Liver (tissue), 9 donors: ENCODE results near the gene GPR6. TPM values are rescaled to one million over a fixed set of nuclear protein-coding genes. Genes with fewer than 3 reads are reported as not detected.

Source experiments
- DNase-seq: peaks from one replicate; pipeline ENCODE4 v3.0.0-alpha.2; 2017; ENCODE audit warnings: low spot score
- H3K27ac ChIP-seq, 2 donors: one replicate each; pipeline ENCODE4 v1.7.0; 2013; ENCODE audit warnings: inconsistent platforms in 2 of 2, low read length in 2 of 2, control low read depth in 1 of 2, low read depth in 1 of 2, mild to moderate bottlenecking in 1 of 2
- H3K27me3 ChIP-seq, 4 donors: one replicate each; pipeline versions ENCODE4 v1.6.1 to v1.7.0; 2013; ENCODE audit warnings: low read length in 3 of 4, inconsistent platforms in 1 of 4, mild to moderate bottlenecking in 1 of 4, moderate library complexity in 1 of 4; ENCODE audit not compliant: control insufficient read depth in 4 of 4, insufficient read depth in 4 of 4
- H3K36me3 ChIP-seq, 4 donors: one replicate each; pipeline versions ENCODE4 v1.6.1 to v1.7.0; 2013; ENCODE audit warnings: low read length in 3 of 4, mild to moderate bottlenecking in 3 of 4, low read depth in 1 of 4, moderate library complexity in 1 of 4; ENCODE audit not compliant: control insufficient read depth in 4 of 4, insufficient read depth in 3 of 4
- H3K4me1 ChIP-seq, 4 donors: one replicate each; pipeline versions ENCODE4 v1.6.1 to v1.7.0; 2013; ENCODE audit warnings: low read length in 3 of 4, mild to moderate bottlenecking in 3 of 4, moderate library complexity in 1 of 4; ENCODE audit not compliant: control insufficient read depth in 4 of 4, insufficient read depth in 4 of 4
- H3K4me3 ChIP-seq, 3 donors: one replicate each; pipeline versions ENCODE4 v1.6.1 to v1.7.0; 2013; ENCODE audit warnings: low read length in 3 of 3, control low read depth in 1 of 3, low read depth in 1 of 3, mild to moderate bottlenecking in 1 of 3
- H3K9ac ChIP-seq, 2 donors: one replicate each; pipeline ENCODE4 v1.7.0; 2013; ENCODE audit warnings: low read length in 2 of 2, mild to moderate bottlenecking in 2 of 2, moderate library complexity in 2 of 2, control low read depth in 1 of 2, low read depth in 1 of 2
- H3K9me3 ChIP-seq, 4 donors: one replicate each; pipeline versions ENCODE4 v1.6.1 to v1.7.0; 2013; ENCODE audit warnings: low read length in 3 of 4; ENCODE audit not compliant: control insufficient read depth in 4 of 4
- EGR1 ChIP-seq, 2 donors: IDR thresholded peaks; 2 replicates each; pipeline ENCODE4 v1.6.1; 2016 to 2018; ENCODE audit warnings: antibody characterized with exemption in 2 of 2, low read depth in 2 of 2
- FOXA1 ChIP-seq: IDR thresholded peaks from 2 replicates; pipeline ENCODE4 v1.6.1; 2016; ENCODE audit warnings: antibody characterized with exemption
- FOXA2 ChIP-seq: IDR thresholded peaks from 2 replicates; pipeline ENCODE4 v1.6.1; 2016; ENCODE audit warnings: antibody characterized with exemption
- GABPA ChIP-seq, 2 donors: IDR thresholded peaks in 1 of 2; conservative IDR thresholded peaks in 1 of 2; 2 replicates each; pipeline ENCODE4 v1.6.1; 2016; ENCODE audit warnings: antibody characterized with exemption in 2 of 2, mild to moderate bottlenecking in 1 of 2, moderate library complexity in 1 of 2
- HNF4A ChIP-seq, 2 donors: conservative IDR thresholded peaks; 2 replicates each; pipeline ENCODE4 v1.6.1; 2016; ENCODE audit warnings: antibody characterized with exemption in 2 of 2, mild to moderate bottlenecking in 2 of 2
- HNF4G ChIP-seq: IDR thresholded peaks from 2 replicates; pipeline ENCODE4 v1.6.1; 2016; ENCODE audit warnings: antibody characterized with exemption
- JUND ChIP-seq, 2 donors: IDR thresholded peaks; 2 replicates each; pipeline ENCODE4 v1.6.1; 2016; ENCODE audit warnings: antibody characterized with exemption in 2 of 2
- MAX ChIP-seq: IDR thresholded peaks from 2 replicates; pipeline ENCODE4 v1.6.1; 2016; ENCODE audit warnings: antibody characterized with exemption
- NR2F2 ChIP-seq: IDR thresholded peaks from 2 replicates; pipeline ENCODE4 v1.6.1; 2016; ENCODE audit warnings: antibody characterized with exemption
- RAD21 ChIP-seq, 2 donors: IDR thresholded peaks; 2 replicates each; pipeline ENCODE4 v1.6.1; 2016; ENCODE audit warnings: antibody characterized with exemption in 2 of 2, mild to moderate bottlenecking in 2 of 2
- REST ChIP-seq: IDR thresholded peaks from 2 replicates; pipeline ENCODE4 v1.6.1; 2016; ENCODE audit warnings: antibody characterized with exemption, mild to moderate bottlenecking
- RXRA ChIP-seq, 2 donors: IDR thresholded peaks; 2 replicates each; pipeline ENCODE4 v1.6.1; 2017 to 2018; ENCODE audit warnings: antibody characterized with exemption in 2 of 2, mild to moderate bottlenecking in 1 of 2
- SP1 ChIP-seq: IDR thresholded peaks from 2 replicates; pipeline ENCODE4 v1.6.1; 2018; ENCODE audit warnings: antibody characterized with exemption, mild to moderate bottlenecking
- TAF1 ChIP-seq: conservative IDR thresholded peaks from 2 replicates; pipeline ENCODE4 v1.6.1; 2016; ENCODE audit warnings: antibody characterized with exemption, mild to moderate bottlenecking
- YY1 ChIP-seq: IDR thresholded peaks from 2 replicates; pipeline ENCODE4 v1.6.1; 2016; ENCODE audit warnings: antibody characterized with exemption, mild to moderate bottlenecking
- WGBS: extraction: QIAGEN DNeasy Blood & Tissue Kit; methylation state at CpG from one replicate; pipeline ENCODE4 v1.1.7; 2013; 5-methylcytosine and 5-hydroxymethylcytosine counted together
- polyA plus RNA-seq, 2 donors: library from polyadenylated mRNA; stranded (reverse) in 1 of 2; unstranded in 1 of 2; fragments of 200-250 nt in 1 of 2; fragments of >200 nt in 1 of 2; fragmentation: Nextera tagmentation in 1 of 2; extraction: Ambion mirVana in 1 of 2; gene quantifications; one replicate each; pipeline versions ENCODE4 v1.2.1 to v1.2.3, GENCODE V29; 2013 to 2015
- total RNA-seq, 2 donors: library from RNA; depleted of rRNA; stranded (reverse); fragments of >200 nt; gene quantifications; one replicate each; pipeline ENCODE4 v1.2.3, GENCODE V29; 2014
- TF ChIP-seq, protein P1 (sequence below): fragments of 150-350 bp; IDR thresholded peaks from 2 replicates; pipeline ENCODE4 v1.5.1; 2017; ENCODE audit warnings: improper control_type of control experiment, low read depth, low read length; ENCODE audit not compliant: missing input control
- TF ChIP-seq, protein P2 (sequence below): IDR thresholded peaks from 2 replicates; pipeline ENCODE4 v1.6.1; 2016; ENCODE audit warnings: antibody characterized with exemption
- donor health status: healthy.
- donor health status: healthy.
- donor health status: healthy.
- donor health status: healthy.
- donor health status: healthy.

Gene GPR6
- total and polyA plus RNA-seq, 4 donors, result not detected

- TF ChIP-seq, protein P1, sequence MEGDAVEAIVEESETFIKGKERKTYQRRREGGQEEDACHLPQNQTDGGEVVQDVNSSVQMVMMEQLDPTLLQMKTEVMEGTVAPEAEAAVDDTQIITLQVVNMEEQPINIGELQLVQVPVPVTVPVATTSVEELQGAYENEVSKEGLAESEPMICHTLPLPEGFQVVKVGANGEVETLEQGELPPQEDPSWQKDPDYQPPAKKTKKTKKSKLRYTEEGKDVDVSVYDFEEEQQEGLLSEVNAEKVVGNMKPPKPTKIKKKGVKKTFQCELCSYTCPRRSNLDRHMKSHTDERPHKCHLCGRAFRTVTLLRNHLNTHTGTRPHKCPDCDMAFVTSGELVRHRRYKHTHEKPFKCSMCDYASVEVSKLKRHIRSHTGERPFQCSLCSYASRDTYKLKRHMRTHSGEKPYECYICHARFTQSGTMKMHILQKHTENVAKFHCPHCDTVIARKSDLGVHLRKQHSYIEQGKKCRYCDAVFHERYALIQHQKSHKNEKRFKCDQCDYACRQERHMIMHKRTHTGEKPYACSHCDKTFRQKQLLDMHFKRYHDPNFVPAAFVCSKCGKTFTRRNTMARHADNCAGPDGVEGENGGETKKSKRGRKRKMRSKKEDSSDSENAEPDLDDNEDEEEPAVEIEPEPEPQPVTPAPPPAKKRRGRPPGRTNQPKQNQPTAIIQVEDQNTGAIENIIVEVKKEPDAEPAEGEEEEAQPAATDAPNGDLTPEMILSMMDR, result no peak
- TF ChIP-seq FOXA2, result no peak
- no peaks in the 10 kb centered on the region for H3K36me3 ChIP-seq
- 93% methylated on average over 2 of the region's 2 CpGs for WGBS
These were observed 13.2 kb upstream of the GPR6 start for GRCh38 chr6:109964949-109965348.

DNA sequence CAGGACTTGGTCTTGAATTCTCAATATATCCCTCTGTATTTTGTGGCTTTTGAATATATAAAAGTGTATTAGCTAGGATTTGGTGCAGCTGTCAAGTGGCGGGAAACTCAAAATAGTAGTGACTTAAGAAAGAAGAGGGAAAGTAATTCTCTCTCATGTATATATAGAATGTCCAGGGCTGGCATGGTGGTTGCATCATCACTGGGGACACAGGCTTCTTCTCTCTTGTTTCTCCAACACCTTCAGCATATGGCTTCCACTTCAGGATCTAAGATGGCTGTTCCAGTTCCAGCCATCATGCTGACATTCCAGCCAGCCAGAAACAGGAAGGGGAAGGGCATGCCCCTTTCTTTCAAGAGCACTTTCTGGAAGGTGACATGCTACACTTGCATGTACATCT, 11.8 kb upstream of the GPR6 start:
- Histone ChIP-seq H3K9me3 (peaks cover 3 to 8% (median 5%) of the 10 kb centered on the region in 4 donors), H3K36me3 (no peaks in the 10 kb centered on the region), H3K4me3 (no peak overlapping the region), H3K27me3 (peaks cover 0 to 2% (median 0%) of the 10 kb centered on the region in 4 donors), H3K9ac (no peak overlapping the region), H3K27ac (no peak overlapping the region), H3K4me1 (no peaks in the 10 kb centered on the region)
- 98% methylated on average over 1 of the region's 1 CpG for WGBS
- no peak for DNase-seq
- no peak for TF ChIP-seq HNF4A (conservative IDR thresholded peaks at IDR 0.05)
- TF ChIP-seq, protein P2, sequence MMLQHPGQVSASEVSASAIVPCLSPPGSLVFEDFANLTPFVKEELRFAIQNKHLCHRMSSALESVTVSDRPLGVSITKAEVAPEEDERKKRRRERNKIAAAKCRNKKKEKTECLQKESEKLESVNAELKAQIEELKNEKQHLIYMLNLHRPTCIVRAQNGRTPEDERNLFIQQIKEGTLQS, result no peak
- no peak for TF ChIP-seq MAX
- TF ChIP-seq FOXA2, result no peak
- TF ChIP-seq FOXA1, result no peak
- no peak for TF ChIP-seq RAD21 (IDR thresholded peaks at IDR 0.05)
- no peak for TF ChIP-seq HNF4G
- TF ChIP-seq JUND (IDR thresholded peaks at IDR 0.05), result no peak

More at GRCh38 chr6:109964949-109965348, 13.2 kb upstream of the GPR6 start:
- no peak overlapping the region for H3K4me3 ChIP-seq
- no peak for DNase-seq
- H3K9ac ChIP-seq, result no peak overlapping the region
- peaks cover 3 to 8% (median 5%) of the 10 kb centered on the region in 4 donors for H3K9me3 ChIP-seq
- H3K27ac ChIP-seq, result no peak overlapping the region
- peaks cover 0 to 2% (median 0%) of the 10 kb centered on the region in 4 donors for H3K27me3 ChIP-seq
- no peaks in the 10 kb centered on the region for H3K4me1 ChIP-seq

GRCh38 chr6:109977791-109978173, 329 bp upstream of the GPR6 start:
- peaks cover 0 to 4% (median under 1%) of the 10 kb centered on the region in 4 donors for H3K9me3 ChIP-seq
- H3K9ac ChIP-seq, result no peak overlapping the region
- H3K4me3 ChIP-seq, result no peak overlapping the region
- no peaks in the 10 kb centered on the region for H3K4me1 ChIP-seq
- H3K36me3 ChIP-seq, result no peaks in the 10 kb centered on the region
- no peak overlapping the region for H3K27ac ChIP-seq
- 19% methylated on average over 9 of the region's 9 CpGs for WGBS
- no peak for DNase-seq
- H3K27me3 ChIP-seq, result peaks cover 0 to 23% (median 4%) of the 10 kb centered on the region in 4 donors
- TF ChIP-seq TAF1, result no peak
- TF ChIP-seq HNF4G, result no peak
- TF ChIP-seq FOXA1, result no peak
- no peak for TF ChIP-seq JUND (IDR thresholded peaks at IDR 0.05)
- TF ChIP-seq MAX, result no peak
- TF ChIP-seq FOXA2, result no peak
- no peak for TF ChIP-seq RXRA (IDR thresholded peaks at IDR 0.05)
- TF ChIP-seq HNF4A (conservative IDR thresholded peaks at IDR 0.05), result no peak
- TF ChIP-seq EGR1 (IDR thresholded peaks at IDR 0.05; ENCODE audit: low read depth in 2 of 2), result no peak
- TF ChIP-seq GABPA (IDR thresholded peaks at IDR 0.05 in 1 of 2, conservative IDR thresholded peaks at IDR 0.05 in 1 of 2), result no peak
- TF ChIP-seq NR2F2, result no peak
- no peak for TF ChIP-seq RAD21 (IDR thresholded peaks at IDR 0.05)
- TF ChIP-seq, protein P1, result no peak
- no peak for TF ChIP-seq SP1
- TF ChIP-seq, protein P2, result no peak
- TF ChIP-seq YY1, result no peak
- TF ChIP-seq REST, result no peak
